Measurements from ENCODE around the gene JARID2. TPM values are rescaled to one million over a fixed set of nuclear protein-coding genes. Genes with fewer than 3 reads are reported as not detected.

The JARID2 gene
- total RNA-seq, 1 donor from 2014 or later, result 24.2 TPM

- DNase-seq (ENCODE audit: low read depth) (no peak), FAIRE-seq (no peak)
- no peaks in the 10 kb centered on the region for H3K36me3 ChIP-seq (ENCODE audit: insufficient read depth, low read length)
- H3K4me3 ChIP-seq (ENCODE audit: insufficient read depth, low read depth, low read length), result no peak overlapping the region
- peaks cover 98% of the 10 kb centered on the region for H3K79me2 ChIP-seq (ENCODE audit: insufficient read depth, low read length)
- H3K27ac ChIP-seq (ENCODE audit: low read depth, low read length), result no peak overlapping the region
- no peak overlapping the region for H3K9ac ChIP-seq (ENCODE audit: low read length)
- no peak overlapping the region for H2AFZ ChIP-seq (ENCODE audit: low read depth, low read length)
- no peaks in the 10 kb centered on the region for H3K9me3 ChIP-seq (ENCODE audit: insufficient read depth, low read depth, low read length)
- H3K4me2 ChIP-seq (ENCODE audit: low read length), result no peak overlapping the region
- Mint-ChIP-seq H3K9me3 (ENCODE audit: unreplicated experiment) (no peaks in the 10 kb centered on the region), H3K27ac (ENCODE audit: unreplicated experiment) (no peak overlapping the region), H3K4me3 (ENCODE audit: unreplicated experiment) (no peak overlapping the region), H3K36me3 (ENCODE audit: low read depth, unreplicated experiment) (no peaks in the 10 kb centered on the region), H3K4me1 (ENCODE audit: low read depth, unreplicated experiment) (peaks cover 35% of the 10 kb centered on the region), H3K27me3 (ENCODE audit: low read depth, unreplicated experiment) (no peaks in the 10 kb centered on the region)
- no peak for TF ChIP-seq EZH2 (IDR thresholded peaks at IDR 0.05; ENCODE audit: insufficient read depth, low read length)
- TF ChIP-seq, protein P1, sequence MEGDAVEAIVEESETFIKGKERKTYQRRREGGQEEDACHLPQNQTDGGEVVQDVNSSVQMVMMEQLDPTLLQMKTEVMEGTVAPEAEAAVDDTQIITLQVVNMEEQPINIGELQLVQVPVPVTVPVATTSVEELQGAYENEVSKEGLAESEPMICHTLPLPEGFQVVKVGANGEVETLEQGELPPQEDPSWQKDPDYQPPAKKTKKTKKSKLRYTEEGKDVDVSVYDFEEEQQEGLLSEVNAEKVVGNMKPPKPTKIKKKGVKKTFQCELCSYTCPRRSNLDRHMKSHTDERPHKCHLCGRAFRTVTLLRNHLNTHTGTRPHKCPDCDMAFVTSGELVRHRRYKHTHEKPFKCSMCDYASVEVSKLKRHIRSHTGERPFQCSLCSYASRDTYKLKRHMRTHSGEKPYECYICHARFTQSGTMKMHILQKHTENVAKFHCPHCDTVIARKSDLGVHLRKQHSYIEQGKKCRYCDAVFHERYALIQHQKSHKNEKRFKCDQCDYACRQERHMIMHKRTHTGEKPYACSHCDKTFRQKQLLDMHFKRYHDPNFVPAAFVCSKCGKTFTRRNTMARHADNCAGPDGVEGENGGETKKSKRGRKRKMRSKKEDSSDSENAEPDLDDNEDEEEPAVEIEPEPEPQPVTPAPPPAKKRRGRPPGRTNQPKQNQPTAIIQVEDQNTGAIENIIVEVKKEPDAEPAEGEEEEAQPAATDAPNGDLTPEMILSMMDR (IDR thresholded peaks at IDR 0.05; ENCODE audit: insufficient read depth, low read depth, low read length), result no peak
- no peaks in the 10 kb centered on the region for H3K27me3 ChIP-seq (ENCODE audit: insufficient read depth, low read length)
- H3K4me1 ChIP-seq (ENCODE audit: insufficient read depth, low read length), result peaks cover 19% of the 10 kb centered on the region
- peaks cover 98% of the 10 kb centered on the region for H4K20me1 ChIP-seq (ENCODE audit: insufficient read depth, low read length)
Measured at GRCh38 chr6:15363164-15363522, 117.3 kb downstream of the JARID2 start.

- H3K4me3 ChIP-seq (ENCODE audit: insufficient read depth, low read depth, low read length), result no peak overlapping the region
- H3K4me2 ChIP-seq (ENCODE audit: low read length), result no peak overlapping the region
- H3K27me3 Mint-ChIP-seq (ENCODE audit: low read depth, unreplicated experiment), result no peaks in the 10 kb centered on the region
- H3K79me2 ChIP-seq (ENCODE audit: insufficient read depth, low read length), result peaks cover 98% of the 10 kb centered on the region
- H3K9me3 Mint-ChIP-seq (ENCODE audit: unreplicated experiment), result no peaks in the 10 kb centered on the region
- H3K4me3 Mint-ChIP-seq (ENCODE audit: unreplicated experiment), result no peak overlapping the region
- peaks cover 19% of the 10 kb centered on the region for H3K4me1 ChIP-seq (ENCODE audit: insufficient read depth, low read length)
- DNase-seq (ENCODE audit: low read depth), result no peak
- no peaks in the 10 kb centered on the region for H3K9me3 ChIP-seq (ENCODE audit: insufficient read depth, low read depth, low read length)
- no peaks in the 10 kb centered on the region for H3K36me3 Mint-ChIP-seq (ENCODE audit: low read depth, unreplicated experiment)
- H3K27me3 ChIP-seq (ENCODE audit: insufficient read depth, low read length), result no peaks in the 10 kb centered on the region
- H2AFZ ChIP-seq (ENCODE audit: low read depth, low read length), result no peak overlapping the region
- no peak for FAIRE-seq
- peaks cover 33% of the 10 kb centered on the region for H3K4me1 Mint-ChIP-seq (ENCODE audit: low read depth, unreplicated experiment)
- no peak overlapping the region for H3K27ac ChIP-seq (ENCODE audit: low read depth, low read length)
- no peak overlapping the region for H3K27ac Mint-ChIP-seq (ENCODE audit: unreplicated experiment)
- H3K36me3 ChIP-seq (ENCODE audit: insufficient read depth, low read length), result no peaks in the 10 kb centered on the region
- H3K9ac ChIP-seq (ENCODE audit: low read length), result no peak overlapping the region
- TF ChIP-seq, protein P1 (IDR thresholded peaks at IDR 0.05; ENCODE audit: insufficient read depth, low read depth, low read length), result no peak
- no peak for TF ChIP-seq EZH2 (IDR thresholded peaks at IDR 0.05; ENCODE audit: insufficient read depth, low read length)
- peaks cover 98% of the 10 kb centered on the region for H4K20me1 ChIP-seq (ENCODE audit: insufficient read depth, low read length)
Measured at GRCh38 chr6:15363523-15364400, 117.9 kb downstream of the JARID2 start.
